Fibroblast of skin of left biceps (primary cell): ENCODE measurements around the gene GYS2.
"Not testable (repeated sequence)": the region's sequence is repeated elsewhere in the genome, so short reads cannot be mapped to it uniquely, and the experiment has no call there.

ENCODE experiments used
- DNase-seq, 2 experiments: peaks; one replicate each; pipeline ENCODE4 v3.0.0-alpha.2; 2013; ENCODE audit warnings: low read depth in 2 of 2

Gene GYS2

GRCh38 chr12:21602774-21603173 lies 1.9 kb downstream of the GYS2 start:
- DNase-seq: no peak

GRCh38 chr12:21600196-21600595 lies 4.5 kb downstream of the GYS2 start:
- no peak for DNase-seq

GRCh38 chr12:21599143-21599999 lies 5.3 kb downstream of the GYS2 start:
- DNase-seq: no peak

GRCh38 chr12:21598651-21599050 lies 6.0 kb downstream of the GYS2 start:
- DNase-seq: no peak

- not testable (repeated sequence) for DNase-seq
These were observed 9.3 kb downstream of the GYS2 start for GRCh38 chr12:21595356-21595755.

GRCh38 chr12:21585485-21585884 lies 19.2 kb downstream of the GYS2 start:
- no peak for DNase-seq

- DNase-seq: not testable (repeated sequence)
These were observed 20.1 kb downstream of the GYS2 start for GRCh38 chr12:21584403-21585182.

GRCh38 chr12:21583587-21583986 lies 21.1 kb downstream of the GYS2 start:
- no peak for DNase-seq

GRCh38 chr12:21580748-21581516 lies 23.7 kb downstream of the GYS2 start:
- no peak for DNase-seq

GRCh38 chr12:21577516-21577915 lies 27.1 kb downstream of the GYS2 start:
- no peak for DNase-seq

- no peak for DNase-seq
These were observed 28.2 kb downstream of the GYS2 start for GRCh38 chr12:21576431-21576830.

GRCh38 chr12:21573733-21574358 lies 30.8 kb downstream of the GYS2 start:
- DNase-seq: no peak

- DNase-seq: no peak
These were observed 33.6 kb downstream of the GYS2 start for GRCh38 chr12:21571046-21571445.

- no peak for DNase-seq
These were observed 36.5 kb downstream of the GYS2 start for GRCh38 chr12:21568115-21568514.

- DNase-seq: no peak
These were observed 37.7 kb downstream of the GYS2 start for GRCh38 chr12:21566907-21567394.

- DNase-seq: no peak
These were observed 38.3 kb downstream of the GYS2 start for GRCh38 chr12:21566223-21566906.

GRCh38 chr12:21562859-21563258 lies 41.8 kb downstream of the GYS2 start:
- DNase-seq: no peak

- DNase-seq: no peak
These were observed 43.5 kb downstream of the GYS2 start for GRCh38 chr12:21561158-21561557.

GRCh38 chr12:21559855-21560569 lies 44.6 kb downstream of the GYS2 start:
- DNase-seq: peak in 1 of 2 experiments; percentile 1

GRCh38 chr12:21558100-21558679 lies 46.5 kb downstream of the GYS2 start:
- no peak for DNase-seq
